A673 (cell line): Measurements from ENCODE around the gene TICRR.

Source experiments
- CTCF ChIP-seq: fragments of 300-800, 200-600 bp; sonication (generic); conservative IDR thresholded peaks from 2 replicates; pipeline ENCODE4 v1.5.1; 2017; ENCODE audit warnings: low read depth, mild to moderate bottlenecking, antibody characterized with exemption, low read length, moderate library complexity, mixed read lengths
- EZH2 ChIP-seq: fragments of 200-600 bp; sonication (generic); IDR thresholded peaks from 2 replicates; pipeline ENCODE4 v1.6.1; 2017; ENCODE audit warnings: borderline replicate concordance, low read depth, mild to moderate bottlenecking, mixed read lengths, antibody characterized with exemption, low read length; ENCODE audit not compliant: poor library complexity, severe bottlenecking

GRCh38 chr15:89556413-89557262, 18.6 kb upstream of the TICRR start:
- peak; percentile 83 for TF ChIP-seq CTCF
- no peak for TF ChIP-seq EZH2
